ENCODE measurements around the gene POLQ. TPM values are rescaled to one million over a fixed set of nuclear protein-coding genes. Genes with fewer than 3 reads are reported as not detected.

POLQ gene
- total RNA-seq, 4 donors from 2014 or later = 2.2 to 11.6 (median 3.9) TPM

DNA sequence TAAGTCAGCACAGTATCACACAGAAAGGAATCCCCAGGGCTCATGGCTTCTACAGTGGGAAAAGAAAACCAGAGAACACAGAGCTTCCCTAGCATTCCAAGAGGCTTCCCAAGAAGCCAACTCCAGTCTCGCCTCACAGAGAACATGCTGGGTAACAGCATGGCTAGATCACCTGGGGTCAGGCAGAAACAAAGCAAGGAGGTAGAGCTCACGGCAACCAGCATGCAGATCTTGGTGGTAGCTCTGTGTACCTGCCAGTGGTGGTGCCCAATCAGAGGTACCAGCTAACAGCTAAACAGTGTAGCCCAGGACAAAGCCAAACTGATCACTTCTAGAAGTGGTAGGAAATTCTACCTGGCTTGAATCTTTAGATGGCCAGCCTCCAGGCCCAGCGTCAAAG is 31.3 kb downstream of the POLQ start:
- Histone ChIP-seq H3K27me3 (no peaks in the 10 kb centered on the region), H3K36me3 (no peaks in the 10 kb centered on the region), H3K4me1 (no peaks in the 10 kb centered on the region), H3K27ac (no peak overlapping the region), H3K9me3 (no peaks in the 10 kb centered on the region), H3K4me3 (no peak overlapping the region)
- no peak for DNase-seq
- TF ChIP-seq, protein P1, sequence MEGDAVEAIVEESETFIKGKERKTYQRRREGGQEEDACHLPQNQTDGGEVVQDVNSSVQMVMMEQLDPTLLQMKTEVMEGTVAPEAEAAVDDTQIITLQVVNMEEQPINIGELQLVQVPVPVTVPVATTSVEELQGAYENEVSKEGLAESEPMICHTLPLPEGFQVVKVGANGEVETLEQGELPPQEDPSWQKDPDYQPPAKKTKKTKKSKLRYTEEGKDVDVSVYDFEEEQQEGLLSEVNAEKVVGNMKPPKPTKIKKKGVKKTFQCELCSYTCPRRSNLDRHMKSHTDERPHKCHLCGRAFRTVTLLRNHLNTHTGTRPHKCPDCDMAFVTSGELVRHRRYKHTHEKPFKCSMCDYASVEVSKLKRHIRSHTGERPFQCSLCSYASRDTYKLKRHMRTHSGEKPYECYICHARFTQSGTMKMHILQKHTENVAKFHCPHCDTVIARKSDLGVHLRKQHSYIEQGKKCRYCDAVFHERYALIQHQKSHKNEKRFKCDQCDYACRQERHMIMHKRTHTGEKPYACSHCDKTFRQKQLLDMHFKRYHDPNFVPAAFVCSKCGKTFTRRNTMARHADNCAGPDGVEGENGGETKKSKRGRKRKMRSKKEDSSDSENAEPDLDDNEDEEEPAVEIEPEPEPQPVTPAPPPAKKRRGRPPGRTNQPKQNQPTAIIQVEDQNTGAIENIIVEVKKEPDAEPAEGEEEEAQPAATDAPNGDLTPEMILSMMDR (IDR thresholded peaks at IDR 0.05) = no peak
- no peak for TF ChIP-seq POLR2A (IDR thresholded peaks at IDR 0.05)

DNA sequence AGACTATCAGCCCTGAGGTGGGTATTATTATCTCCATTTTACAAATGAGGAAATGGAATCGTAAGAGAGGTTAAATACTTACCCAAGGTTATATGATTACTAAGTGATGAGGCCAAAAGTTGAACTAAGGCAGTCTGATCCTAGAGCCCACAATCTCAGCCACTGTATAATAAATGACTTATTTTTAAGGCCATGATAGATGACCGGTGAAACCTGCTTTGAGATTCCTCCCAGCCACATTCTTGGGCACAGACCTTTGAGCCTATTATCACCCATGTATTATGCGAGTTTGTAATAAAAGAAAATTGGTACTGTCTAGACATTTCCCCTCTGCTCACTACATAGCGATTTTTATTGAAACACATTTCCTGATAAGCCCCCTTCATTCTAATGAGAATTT is 37.4 kb downstream of the POLQ start:
- H3K9me3 ChIP-seq = no peaks in the 10 kb centered on the region
- TF ChIP-seq, protein P1 (IDR thresholded peaks at IDR 0.05) = no peak
- TF ChIP-seq POLR2A (IDR thresholded peaks at IDR 0.05) = no peak
- no peak overlapping the region for H3K4me3 ChIP-seq
- no peaks in the 10 kb centered on the region for H3K27me3 ChIP-seq
- no peak for DNase-seq
- H3K36me3 ChIP-seq = no peaks in the 10 kb centered on the region
- H3K27ac ChIP-seq = peak overlapping the region in 1 of 4 donors; percentile 52
- H3K4me1 ChIP-seq = peaks cover 0 to 3% (median 0%) of the 10 kb centered on the region in 4 donors

DNA sequence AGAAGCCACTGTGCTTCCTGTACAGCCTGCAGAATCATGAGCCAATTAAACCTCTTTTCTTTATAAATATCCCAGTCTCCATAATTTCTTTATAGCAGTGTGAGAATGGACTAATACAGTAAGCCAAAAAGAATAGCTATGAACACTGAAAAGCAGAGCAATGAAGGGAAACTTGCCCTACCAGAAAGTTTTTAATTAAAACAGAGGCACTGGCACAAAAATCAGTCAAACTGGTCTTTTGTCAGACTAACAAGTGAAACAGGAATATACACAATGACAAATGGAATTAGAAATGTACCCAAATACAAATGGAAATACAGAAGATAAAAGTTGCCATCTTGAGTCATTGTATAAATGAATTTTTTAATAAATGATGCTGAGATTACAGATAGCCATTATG is 40.5 kb downstream of the POLQ start:
- no peak overlapping the region for H3K27ac ChIP-seq
- H3K9me3 ChIP-seq = no peaks in the 10 kb centered on the region
- TF ChIP-seq, protein P1 (IDR thresholded peaks at IDR 0.05) = no peak
- no peak for TF ChIP-seq POLR2A (IDR thresholded peaks at IDR 0.05)
- H3K27me3 ChIP-seq = no peaks in the 10 kb centered on the region
- H3K36me3 ChIP-seq = no peaks in the 10 kb centered on the region
- H3K4me1 ChIP-seq = peaks cover 0 to 3% (median 0%) of the 10 kb centered on the region in 4 donors
- H3K4me3 ChIP-seq = no peak overlapping the region
- DNase-seq = no peak

DNA sequence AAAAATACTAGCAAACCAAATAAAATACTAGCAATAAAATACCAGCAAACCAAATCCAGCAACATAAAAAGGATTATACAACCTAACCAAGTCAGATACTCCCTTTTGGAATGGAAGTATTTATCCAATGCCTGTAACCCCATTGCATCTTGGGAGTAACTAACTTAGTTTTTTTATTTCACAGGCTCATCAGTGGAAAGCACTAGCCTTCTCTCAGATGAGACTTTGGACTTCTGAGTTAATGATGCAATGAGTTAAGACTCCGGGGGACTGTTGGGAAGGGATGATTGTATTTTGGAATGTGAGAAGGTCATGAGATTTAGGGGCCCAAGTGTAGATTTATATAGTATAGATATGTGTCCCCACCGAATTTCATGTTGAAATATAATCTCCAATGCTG is 41.2 kb downstream of the POLQ start:
- Histone ChIP-seq H3K27ac (no peak overlapping the region), H3K4me3 (no peak overlapping the region), H3K9me3 (no peaks in the 10 kb centered on the region), H3K36me3 (no peaks in the 10 kb centered on the region), H3K27me3 (no peaks in the 10 kb centered on the region), H3K4me1 (peaks cover 0 to 3% (median 0%) of the 10 kb centered on the region in 4 donors)
- DNase-seq = no peak
- TF ChIP-seq, protein P1 (IDR thresholded peaks at IDR 0.05) = no peak
- TF ChIP-seq POLR2A (IDR thresholded peaks at IDR 0.05) = no peak

DNA sequence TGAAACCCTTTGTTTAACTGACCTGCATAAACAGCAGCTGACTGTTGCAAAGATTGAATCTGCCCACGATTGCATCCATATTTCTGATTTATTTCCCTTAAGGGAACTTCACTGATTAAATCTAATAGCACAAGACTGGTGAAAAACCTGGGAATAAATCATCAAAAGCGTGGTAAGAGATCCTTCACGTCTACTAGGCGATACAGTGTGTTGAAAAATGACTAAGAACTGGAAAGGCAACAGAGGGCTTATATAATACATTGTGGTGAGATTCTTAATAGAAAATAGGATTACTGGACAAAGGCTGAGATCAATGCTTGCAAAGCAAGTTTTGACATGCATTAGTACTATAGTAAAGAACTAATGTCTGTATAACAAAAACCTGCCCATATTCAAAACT is 49.0 kb downstream of the POLQ start:
- H3K36me3 ChIP-seq = no peaks in the 10 kb centered on the region
- H3K27me3 ChIP-seq = no peaks in the 10 kb centered on the region
- DNase-seq = no peak
- TF ChIP-seq, protein P1 (IDR thresholded peaks at IDR 0.05) = no peak
- TF ChIP-seq POLR2A (IDR thresholded peaks at IDR 0.05) = no peak
- H3K9me3 ChIP-seq = no peaks in the 10 kb centered on the region
- H3K27ac ChIP-seq = no peak overlapping the region
- no peaks in the 10 kb centered on the region for H3K4me1 ChIP-seq
- H3K4me3 ChIP-seq = no peak overlapping the region

DNA sequence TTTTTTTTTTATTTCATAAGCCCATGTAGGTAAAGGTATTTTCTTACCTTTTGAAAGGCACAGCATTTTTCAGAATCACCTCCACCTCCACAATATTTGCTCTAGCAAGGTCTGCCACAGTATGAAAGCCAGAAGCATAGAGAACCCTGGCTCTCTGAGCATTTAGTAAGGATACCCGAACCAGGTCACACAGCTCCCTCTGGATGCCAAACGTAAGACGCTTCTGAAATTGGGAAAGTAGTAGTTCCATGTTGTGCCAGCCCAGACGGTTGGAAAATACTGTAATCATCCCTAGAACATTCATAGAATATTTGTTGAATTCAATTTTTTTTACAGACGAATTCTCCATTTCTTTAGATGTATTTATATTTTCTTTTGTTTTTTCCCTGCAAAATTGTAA is 52.4 kb downstream of the POLQ start:
- no peaks in the 10 kb centered on the region for H3K4me1 ChIP-seq
- TF ChIP-seq, protein P1 (IDR thresholded peaks at IDR 0.05) = no peak
- no peak for TF ChIP-seq POLR2A (IDR thresholded peaks at IDR 0.05)
- no peaks in the 10 kb centered on the region for H3K36me3 ChIP-seq
- no peaks in the 10 kb centered on the region for H3K9me3 ChIP-seq
- H3K4me3 ChIP-seq = no peak overlapping the region
- no peaks in the 10 kb centered on the region for H3K27me3 ChIP-seq
- no peak overlapping the region for H3K27ac ChIP-seq
- DNase-seq = no peak
